ENCODE data around the gene RNU6-1. TPM values are rescaled to one million over a fixed set of nuclear protein-coding genes. Genes with fewer than 3 reads are reported as not detected.

Gene RNU6-1
- polyA plus RNA-seq, 2 donors: not detected

DNA sequence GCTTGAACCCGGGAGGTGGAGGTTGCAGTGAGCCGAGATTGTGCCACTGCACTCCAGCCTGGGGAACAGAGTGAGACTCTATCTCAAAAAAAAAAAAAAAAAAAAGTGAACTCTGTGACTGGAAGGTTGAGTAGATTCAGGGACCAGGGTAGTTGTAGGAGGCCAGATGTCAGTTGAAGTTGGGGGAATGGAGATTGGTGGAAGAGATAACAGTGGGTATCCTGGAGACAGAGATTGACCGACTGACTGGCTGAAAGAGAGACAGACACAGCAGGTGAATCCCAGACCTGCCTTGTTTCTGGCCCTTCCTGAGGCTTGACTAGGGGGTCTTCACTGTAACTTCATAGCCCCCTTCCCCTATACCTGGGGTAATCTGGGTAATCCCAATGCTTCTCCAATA, 22.1 kb upstream of the RNU6-1 start:
- Histone ChIP-seq H3K4me1 (ENCODE audit: control insufficient read depth in 2 of 2, insufficient read depth in 2 of 2, low read length in 1 of 2) (no peaks in the 10 kb centered on the region), H3K36me3 (ENCODE audit: control insufficient read depth in 2 of 2, insufficient read depth in 2 of 2, low read length in 1 of 2) (no peaks in the 10 kb centered on the region), H3K9me3 (ENCODE audit: control insufficient read depth in 2 of 2, insufficient read depth in 1 of 2, low read depth in 1 of 2, low read length in 1 of 2) (no peaks in the 10 kb centered on the region), H3K27me3 (ENCODE audit: control insufficient read depth in 1 of 2, insufficient read depth in 2 of 2, low read length in 2 of 2) (no peaks in the 10 kb centered on the region), H3K4me3 (ENCODE audit: low read depth in 1 of 2, low read length in 2 of 2) (no peak overlapping the region), H3K27ac (ENCODE audit: low read depth in 2 of 2, low read length in 1 of 2) (no peak overlapping the region)
- WGBS, 2 donors: 91 to 94% methylated on average over 3 of the region's 3 CpGs

DNA sequence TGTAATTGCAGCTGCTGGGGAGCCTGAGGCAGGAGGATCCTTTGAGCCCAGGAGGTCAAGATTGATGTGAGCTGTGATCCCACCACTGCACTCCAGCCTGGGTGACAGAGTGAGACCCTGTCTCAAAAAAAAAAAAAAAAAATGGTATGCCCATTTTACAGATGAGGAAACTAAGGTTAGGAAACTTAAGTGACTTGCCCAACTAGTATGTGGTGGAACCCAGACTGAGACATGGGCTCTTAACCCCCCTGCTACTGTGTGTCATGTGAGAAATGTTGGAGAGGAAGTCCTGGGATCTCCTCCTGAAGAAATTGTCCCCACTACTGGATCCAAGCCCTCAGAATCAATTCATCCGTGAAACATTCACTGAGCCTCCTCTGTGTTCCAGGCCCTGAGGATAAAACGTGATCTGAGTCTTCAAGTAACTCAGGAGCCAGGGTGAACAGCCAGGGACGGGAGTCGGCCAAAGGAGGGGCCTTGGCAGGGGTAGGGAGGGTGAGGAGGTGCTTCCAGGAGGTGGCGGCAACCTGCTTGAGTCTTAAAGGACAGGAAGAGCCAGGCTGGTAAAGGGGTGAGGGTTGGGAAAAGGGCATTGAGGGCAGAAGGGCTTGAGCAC, 19.6 kb upstream of the RNU6-1 start:
- H3K9me3 ChIP-seq (ENCODE audit: control insufficient read depth in 2 of 2, insufficient read depth in 1 of 2, low read depth in 1 of 2, low read length in 1 of 2): no peaks in the 10 kb centered on the region

DNA sequence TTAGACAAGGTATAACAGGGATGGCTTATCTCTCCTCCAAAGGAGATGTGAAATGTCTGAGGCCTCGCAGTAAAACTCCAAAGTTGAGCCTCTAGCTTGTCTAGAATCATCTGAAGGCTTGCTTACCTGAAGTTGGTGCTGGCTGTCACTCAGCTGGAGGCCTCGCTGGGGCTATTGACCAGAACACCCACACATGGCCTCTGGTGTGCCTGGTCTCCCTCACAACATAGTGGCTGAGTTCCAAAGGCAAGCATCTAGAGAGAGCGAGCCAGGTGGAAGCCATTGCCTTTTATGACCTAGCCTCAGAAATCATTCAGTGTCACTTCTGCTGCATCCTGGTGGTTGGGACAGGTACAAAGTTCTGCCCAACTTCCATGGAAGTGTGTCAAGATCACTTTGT, 17.4 kb upstream of the RNU6-1 start:
- no peaks in the 10 kb centered on the region for H3K27me3 ChIP-seq (ENCODE audit: control insufficient read depth in 1 of 2, insufficient read depth in 2 of 2, low read length in 2 of 2)
- no peaks in the 10 kb centered on the region for H3K36me3 ChIP-seq (ENCODE audit: control insufficient read depth in 2 of 2, insufficient read depth in 2 of 2, low read length in 1 of 2)
- 90 to 91% methylated on average over 3 of the region's 3 CpGs for WGBS, 2 donors
- no peaks in the 10 kb centered on the region for H3K9me3 ChIP-seq (ENCODE audit: control insufficient read depth in 2 of 2, insufficient read depth in 1 of 2, low read depth in 1 of 2, low read length in 1 of 2)
- peaks cover 0 to 2% of the 10 kb centered on the region in 2 donors for H3K4me1 ChIP-seq (ENCODE audit: control insufficient read depth in 2 of 2, insufficient read depth in 2 of 2, low read length in 1 of 2)
- H3K4me3 ChIP-seq (ENCODE audit: low read depth in 1 of 2, low read length in 2 of 2): no peak overlapping the region
- H3K27ac ChIP-seq (ENCODE audit: low read depth in 2 of 2, low read length in 1 of 2): no peak overlapping the region

More for the DNA sequence above, 19.6 kb upstream of the RNU6-1 start:
- Histone ChIP-seq H3K27me3 (ENCODE audit: control insufficient read depth in 1 of 2, insufficient read depth in 2 of 2, low read length in 2 of 2) (no peaks in the 10 kb centered on the region), H3K4me3 (ENCODE audit: low read depth in 1 of 2, low read length in 2 of 2) (no peak overlapping the region), H3K36me3 (ENCODE audit: control insufficient read depth in 2 of 2, insufficient read depth in 2 of 2, low read length in 1 of 2) (no peaks in the 10 kb centered on the region), H3K4me1 (ENCODE audit: control insufficient read depth in 2 of 2, insufficient read depth in 2 of 2, low read length in 1 of 2) (peaks cover 0 to 1% of the 10 kb centered on the region in 2 donors), H3K27ac (ENCODE audit: low read depth in 2 of 2, low read length in 1 of 2) (no peak overlapping the region)
- 44 to 73% methylated on average over 5 of the region's 5 CpGs for WGBS, 2 donors

DNA sequence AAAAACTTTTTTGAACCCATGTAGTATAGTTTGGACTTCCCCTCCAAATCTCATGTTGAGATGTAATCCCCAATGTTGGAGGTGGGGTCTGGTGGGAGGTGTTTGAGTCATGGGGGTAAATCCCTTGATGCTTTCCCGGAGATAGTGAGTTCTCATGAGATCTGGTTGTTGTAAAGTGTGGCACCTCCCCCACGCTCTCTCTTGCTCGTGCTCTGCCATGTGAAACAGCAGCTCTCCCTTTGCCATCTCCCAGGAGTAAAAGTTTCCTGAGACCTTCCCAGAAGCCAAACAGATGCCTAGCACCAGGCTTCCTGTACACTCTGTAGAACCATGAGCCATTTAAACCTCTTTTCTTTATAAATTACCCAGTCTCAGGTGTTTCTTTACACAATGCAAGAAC, 16.0 kb upstream of the RNU6-1 start:
- peaks cover 0 to 2% of the 10 kb centered on the region in 2 donors for H3K4me1 ChIP-seq (ENCODE audit: control insufficient read depth in 2 of 2, insufficient read depth in 2 of 2, low read length in 1 of 2)
- H3K27ac ChIP-seq (ENCODE audit: low read depth in 2 of 2, low read length in 1 of 2): no peak overlapping the region
- H3K36me3 ChIP-seq (ENCODE audit: control insufficient read depth in 2 of 2, insufficient read depth in 2 of 2, low read length in 1 of 2): no peaks in the 10 kb centered on the region
- H3K9me3 ChIP-seq (ENCODE audit: control insufficient read depth in 2 of 2, insufficient read depth in 1 of 2, low read depth in 1 of 2, low read length in 1 of 2): no peaks in the 10 kb centered on the region
- H3K27me3 ChIP-seq (ENCODE audit: control insufficient read depth in 1 of 2, insufficient read depth in 2 of 2, low read length in 2 of 2): no peaks in the 10 kb centered on the region
- WGBS, 2 donors: 67 to 78% methylated on average over 3 of the region's 3 CpGs
- no peak overlapping the region for H3K4me3 ChIP-seq (ENCODE audit: low read depth in 1 of 2, low read length in 2 of 2)

DNA sequence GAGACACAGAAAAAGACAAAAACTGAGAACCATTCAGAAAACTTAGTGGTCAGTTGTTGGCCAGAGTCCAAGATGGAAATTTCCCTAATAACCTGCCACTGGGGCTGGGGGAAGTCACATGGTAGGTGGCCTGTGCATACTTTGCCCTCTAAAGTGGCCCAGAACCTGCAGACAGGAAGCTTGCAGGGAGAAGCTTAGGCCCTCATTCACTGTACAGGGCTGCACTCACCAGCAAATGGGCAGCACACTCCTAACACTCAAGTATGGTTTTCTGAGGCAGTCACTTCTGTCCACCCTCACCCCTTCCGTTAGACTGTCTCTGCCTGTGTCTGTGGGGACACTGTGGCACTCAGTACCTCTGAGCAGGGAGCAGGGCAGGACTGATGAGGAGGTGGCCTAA, 14.5 kb upstream of the RNU6-1 start:
- Histone ChIP-seq H3K9me3 (ENCODE audit: control insufficient read depth in 2 of 2, insufficient read depth in 1 of 2, low read depth in 1 of 2, low read length in 1 of 2) (no peaks in the 10 kb centered on the region), H3K4me1 (ENCODE audit: control insufficient read depth in 2 of 2, insufficient read depth in 2 of 2, low read length in 1 of 2) (peaks cover 0 to 2% of the 10 kb centered on the region in 2 donors), H3K27ac (ENCODE audit: low read depth in 2 of 2, low read length in 1 of 2) (no peak overlapping the region), H3K4me3 (ENCODE audit: low read depth in 1 of 2, low read length in 2 of 2) (no peak overlapping the region), H3K36me3 (ENCODE audit: control insufficient read depth in 2 of 2, insufficient read depth in 2 of 2, low read length in 1 of 2) (no peaks in the 10 kb centered on the region), H3K27me3 (ENCODE audit: control insufficient read depth in 1 of 2, insufficient read depth in 2 of 2, low read length in 2 of 2) (no peaks in the 10 kb centered on the region)
- WGBS, 2 donors: 81 to 92% methylated on average over 1 of the region's 1 CpG

DNA sequence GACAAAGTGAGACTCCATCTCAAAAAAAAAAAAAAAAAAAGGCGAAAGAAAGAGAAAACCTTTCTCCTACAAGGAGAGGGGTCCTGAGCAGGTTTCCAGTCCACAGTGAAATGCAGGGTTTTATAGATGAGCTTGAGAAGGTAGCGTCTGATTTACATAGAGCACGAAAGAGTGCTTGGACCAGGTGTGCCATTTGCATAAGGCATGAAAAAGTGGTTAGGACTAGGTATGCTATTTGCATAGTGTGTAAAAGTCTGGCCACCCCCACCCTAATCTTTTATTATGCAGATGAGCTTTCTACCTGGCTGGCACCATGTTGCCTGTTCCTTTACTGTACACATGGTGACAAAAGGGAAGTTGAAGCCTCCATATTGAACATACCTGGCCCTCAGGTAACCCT, 13.6 kb upstream of the RNU6-1 start:
- 83 to 86% methylated on average over 3 of the region's 3 CpGs for WGBS, 2 donors
- Histone ChIP-seq H3K27me3 (ENCODE audit: control insufficient read depth in 1 of 2, insufficient read depth in 2 of 2, low read length in 2 of 2) (no peaks in the 10 kb centered on the region), H3K4me3 (ENCODE audit: low read depth in 1 of 2, low read length in 2 of 2) (no peak overlapping the region), H3K36me3 (ENCODE audit: control insufficient read depth in 2 of 2, insufficient read depth in 2 of 2, low read length in 1 of 2) (no peaks in the 10 kb centered on the region), H3K9me3 (ENCODE audit: control insufficient read depth in 2 of 2, insufficient read depth in 1 of 2, low read depth in 1 of 2, low read length in 1 of 2) (no peaks in the 10 kb centered on the region), H3K27ac (ENCODE audit: low read depth in 2 of 2, low read length in 1 of 2) (no peak overlapping the region), H3K4me1 (ENCODE audit: control insufficient read depth in 2 of 2, insufficient read depth in 2 of 2, low read length in 1 of 2) (peaks cover 0 to 2% of the 10 kb centered on the region in 2 donors)

DNA sequence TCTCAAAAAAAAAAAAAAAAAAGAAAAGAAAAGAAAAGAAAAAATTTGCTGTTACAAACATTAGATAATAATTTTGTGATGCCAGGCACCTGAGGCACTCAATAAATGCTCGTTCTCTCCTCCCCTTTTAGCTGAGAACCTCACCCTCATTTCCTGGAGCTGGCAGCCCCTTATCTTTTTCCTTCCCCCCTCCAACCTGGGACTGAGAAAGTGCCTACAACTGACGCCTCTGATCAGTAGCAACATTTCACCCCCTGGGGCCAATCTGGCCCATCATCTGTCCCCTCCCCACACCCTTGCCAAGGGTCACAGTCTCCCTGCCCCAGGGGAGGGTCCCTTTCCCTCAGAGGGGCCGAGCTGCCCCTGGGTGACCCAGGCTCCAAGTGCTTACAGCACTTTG, 12.6 kb upstream of the RNU6-1 start:
- Histone ChIP-seq H3K36me3 (ENCODE audit: control insufficient read depth in 2 of 2, insufficient read depth in 2 of 2, low read length in 1 of 2) (no peaks in the 10 kb centered on the region), H3K4me3 (ENCODE audit: low read depth in 1 of 2, low read length in 2 of 2) (no peak overlapping the region), H3K9me3 (ENCODE audit: control insufficient read depth in 2 of 2, insufficient read depth in 1 of 2, low read depth in 1 of 2, low read length in 1 of 2) (no peaks in the 10 kb centered on the region), H3K4me1 (ENCODE audit: control insufficient read depth in 2 of 2, insufficient read depth in 2 of 2, low read length in 1 of 2) (peaks cover 0 to 2% of the 10 kb centered on the region in 2 donors), H3K27ac (ENCODE audit: low read depth in 2 of 2, low read length in 1 of 2) (no peak overlapping the region), H3K27me3 (ENCODE audit: control insufficient read depth in 1 of 2, insufficient read depth in 2 of 2, low read length in 2 of 2) (no peaks in the 10 kb centered on the region)
- 75 to 88% methylated on average over 3 of the region's 3 CpGs for WGBS, 2 donors

DNA sequence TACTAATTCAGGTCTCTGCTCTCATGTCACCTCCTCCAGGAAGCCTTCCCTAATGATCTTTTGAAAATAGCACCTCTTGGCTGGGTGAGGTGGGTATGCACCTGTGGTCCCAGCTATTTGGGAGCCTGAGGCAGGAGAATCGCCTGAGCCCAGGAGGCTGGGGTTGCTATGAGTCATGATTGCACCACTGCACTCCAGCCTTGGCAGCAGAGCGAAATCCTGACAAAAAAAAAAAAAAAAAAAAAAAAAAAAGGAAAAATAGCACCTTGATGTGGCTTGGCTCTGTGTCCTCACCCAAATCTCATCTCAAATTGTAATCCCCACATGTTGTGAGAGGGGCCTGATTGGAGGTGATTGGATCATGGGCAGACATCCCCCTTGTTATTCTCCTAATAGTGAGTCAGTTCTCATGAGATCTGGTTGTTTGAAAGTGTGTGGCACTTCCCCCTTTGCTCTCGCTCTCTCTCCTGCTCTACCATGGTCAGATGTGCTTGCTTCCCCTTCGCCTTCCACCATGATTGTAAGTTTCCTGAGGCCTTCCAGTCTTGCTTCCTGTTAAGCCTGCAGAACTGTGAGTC, 11.2 kb upstream of the RNU6-1 start:
- H3K27me3 ChIP-seq (ENCODE audit: control insufficient read depth in 1 of 2, insufficient read depth in 2 of 2, low read length in 2 of 2): no peaks in the 10 kb centered on the region
- H3K4me1 ChIP-seq (ENCODE audit: control insufficient read depth in 2 of 2, insufficient read depth in 2 of 2, low read length in 1 of 2): peaks cover 0 to 2% of the 10 kb centered on the region in 2 donors
- H3K4me3 ChIP-seq (ENCODE audit: low read depth in 1 of 2, low read length in 2 of 2): no peak overlapping the region
- 48 to 61% methylated on average over 4 of the region's 4 CpGs for WGBS, 2 donors
- H3K36me3 ChIP-seq (ENCODE audit: control insufficient read depth in 2 of 2, insufficient read depth in 2 of 2, low read length in 1 of 2): no peaks in the 10 kb centered on the region
- H3K9me3 ChIP-seq (ENCODE audit: control insufficient read depth in 2 of 2, insufficient read depth in 1 of 2, low read depth in 1 of 2, low read length in 1 of 2): no peaks in the 10 kb centered on the region
- no peak overlapping the region for H3K27ac ChIP-seq (ENCODE audit: low read depth in 2 of 2, low read length in 1 of 2)

DNA sequence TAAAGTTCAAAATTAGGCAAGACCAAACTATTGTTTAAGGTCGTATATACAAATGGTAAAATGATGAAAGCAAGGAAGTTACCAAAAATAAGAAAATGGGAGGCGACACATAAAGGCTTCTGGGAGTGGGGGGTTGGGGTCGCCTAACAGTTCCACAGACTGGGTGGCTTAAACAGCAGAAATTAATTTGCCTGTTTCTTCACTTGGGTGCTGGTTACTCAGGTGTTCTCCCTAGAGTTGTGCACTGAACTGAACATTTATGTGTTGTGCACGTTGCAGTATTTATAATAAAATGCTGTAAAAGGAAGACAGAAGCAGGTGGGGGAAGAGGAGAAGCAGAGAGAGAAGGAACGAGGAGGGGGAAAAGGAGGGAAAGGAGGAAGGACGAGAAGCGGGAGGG, 10.5 kb upstream of the RNU6-1 start:
- WGBS, 2 donors: 59 to 60% methylated on average over 7 of the region's 7 CpGs
- Histone ChIP-seq H3K9me3 (ENCODE audit: control insufficient read depth in 2 of 2, insufficient read depth in 1 of 2, low read depth in 1 of 2, low read length in 1 of 2) (no peaks in the 10 kb centered on the region), H3K4me1 (ENCODE audit: control insufficient read depth in 2 of 2, insufficient read depth in 2 of 2, low read length in 1 of 2) (peaks cover 0 to 2% of the 10 kb centered on the region in 2 donors), H3K36me3 (ENCODE audit: control insufficient read depth in 2 of 2, insufficient read depth in 2 of 2, low read length in 1 of 2) (no peaks in the 10 kb centered on the region), H3K27ac (ENCODE audit: low read depth in 2 of 2, low read length in 1 of 2) (no peak overlapping the region), H3K27me3 (ENCODE audit: control insufficient read depth in 1 of 2, insufficient read depth in 2 of 2, low read length in 2 of 2) (no peaks in the 10 kb centered on the region), H3K4me3 (ENCODE audit: low read depth in 1 of 2, low read length in 2 of 2) (no peak overlapping the region)

DNA sequence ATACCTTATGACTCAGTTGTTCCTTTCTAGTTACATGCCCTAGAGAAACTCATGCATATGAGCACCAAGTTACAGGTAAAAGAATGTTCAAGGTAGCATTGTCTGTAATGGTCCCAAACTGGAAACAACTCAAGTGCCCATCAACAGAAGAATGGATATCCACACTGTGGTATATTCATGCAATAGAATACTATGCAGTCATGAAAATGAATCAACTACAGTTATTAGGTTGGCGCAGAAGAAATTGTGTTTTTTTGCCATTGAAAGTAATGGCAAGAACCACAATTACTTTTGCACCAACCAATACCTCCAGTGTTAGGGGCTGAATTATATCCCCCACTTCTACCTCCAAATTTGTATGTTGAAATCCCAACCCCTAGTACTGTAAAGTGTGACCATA, 9.7 kb upstream of the RNU6-1 start:
- H3K9me3 ChIP-seq (ENCODE audit: control insufficient read depth in 2 of 2, insufficient read depth in 1 of 2, low read depth in 1 of 2, low read length in 1 of 2): no peaks in the 10 kb centered on the region
- no peaks in the 10 kb centered on the region for H3K27me3 ChIP-seq (ENCODE audit: control insufficient read depth in 1 of 2, insufficient read depth in 2 of 2, low read length in 2 of 2)
- H3K36me3 ChIP-seq (ENCODE audit: control insufficient read depth in 2 of 2, insufficient read depth in 2 of 2, low read length in 1 of 2): no peaks in the 10 kb centered on the region
- no peak overlapping the region for H3K4me3 ChIP-seq (ENCODE audit: low read depth in 1 of 2, low read length in 2 of 2)
- no peak overlapping the region for H3K27ac ChIP-seq (ENCODE audit: low read depth in 2 of 2, low read length in 1 of 2)
- WGBS, 2 donors: 96 to 98% methylated on average over 1 of the region's 1 CpG
- peaks cover 0 to 2% of the 10 kb centered on the region in 2 donors for H3K4me1 ChIP-seq (ENCODE audit: control insufficient read depth in 2 of 2, insufficient read depth in 2 of 2, low read length in 1 of 2)

All from esophagus (tissue), 2 donors.